SK-N-SH treated with all-trans-retinoic acid at 6 μM for 48 hours (cell line): Measurements from ENCODE around the gene SEC14L1.

ENCODE experiments used
- ATAC-seq: fragments of 200-7000 bp; cut with Tn5 transposase; 3 replicates; pipeline ENCODE4 v1.9.1; 2020; ENCODE audit warnings: mild to moderate bottlenecking, moderate library complexity
- ARNTL ChIP-seq: fragments of 450-650 bp; formaldehyde crosslinking; IDR thresholded peaks from 2 replicates; pipeline ENCODE4 v1.5.0; 2020; ENCODE audit warnings: low read depth, mild to moderate bottlenecking, moderate library complexity, borderline replicate concordance
- CREB5 ChIP-seq: fragments of 250-450 bp; sonication (Bioruptor Pico); IDR thresholded peaks from 2 replicates; pipeline ENCODE4 v1.5.1; 2020; ENCODE audit warnings: low read depth, mild to moderate bottlenecking, moderate library complexity
- CSDC2 ChIP-seq: fragments of 250-450 bp; sonication (Bioruptor Pico); IDR thresholded peaks from 2 replicates; pipeline ENCODE4 v1.5.0; 2020; ENCODE audit warnings: mild to moderate bottlenecking, moderate library complexity
- CSRNP3 ChIP-seq: fragments of 250-450 bp; sonication (Bioruptor Pico); IDR thresholded peaks from 2 replicates; pipeline ENCODE4 v1.5.1; 2021; ENCODE audit warnings: mild to moderate bottlenecking, moderate library complexity
- ESRRG ChIP-seq: fragments of 250-450 bp; sonication (Bioruptor Pico); IDR thresholded peaks from 2 replicates; pipeline ENCODE4 v1.6.1; 2021; ENCODE audit warnings: mild to moderate bottlenecking
- GLIS3 ChIP-seq: fragments of 250-450 bp; sonication (Bioruptor Pico); IDR thresholded peaks from 2 replicates; pipeline ENCODE4 v1.5.0; 2020; ENCODE audit warnings: mild to moderate bottlenecking, moderate library complexity
- ISL1 ChIP-seq: fragments of 250-450 bp; sonication (Bioruptor Pico); IDR thresholded peaks from 2 replicates; pipeline ENCODE4 v2.1.2; 2022; ENCODE audit warnings: mild to moderate bottlenecking, moderate library complexity
- OSR1 ChIP-seq: fragments of 250-450 bp; sonication (Bioruptor Pico); IDR thresholded peaks from 2 replicates; pipeline ENCODE4 v1.8.0; 2022; ENCODE audit warnings: moderate library complexity, mild to moderate bottlenecking, inconsistent platforms
- POU6F1 ChIP-seq: fragments of 250-450 bp; sonication (Bioruptor Pico); IDR thresholded peaks from 2 replicates; pipeline ENCODE4 v1.8.0; 2021; ENCODE audit warnings: low read depth, mild to moderate bottlenecking, moderate library complexity, borderline replicate concordance
- PPARA ChIP-seq: fragments of 250-450 bp; sonication (Bioruptor Pico); IDR thresholded peaks from 2 replicates; pipeline ENCODE4 v1.5.0; 2020; ENCODE audit warnings: mild to moderate bottlenecking, borderline replicate concordance
- RARB ChIP-seq: fragments of 250-450 bp; sonication (Bioruptor Pico); IDR thresholded peaks from 2 replicates; pipeline ENCODE4 v1.8.0; 2021; ENCODE audit warnings: mild to moderate bottlenecking, moderate library complexity
- SNAI2 ChIP-seq: fragments of 250-450 bp; sonication (Bioruptor Pico); IDR thresholded peaks from 2 replicates; pipeline ENCODE4 v1.5.0; 2020; ENCODE audit warnings: mild to moderate bottlenecking, moderate library complexity
- TCF4 ChIP-seq: fragments of 250-450 bp; sonication (Bioruptor Pico); IDR thresholded peaks from 2 replicates; pipeline ENCODE4 v1.8.0; 2021; ENCODE audit warnings: mild to moderate bottlenecking, moderate library complexity, borderline replicate concordance
- TOX ChIP-seq: fragments of 250-450 bp; sonication (Bioruptor Pico); IDR thresholded peaks from 2 replicates; pipeline ENCODE4 v1.8.0; 2021; ENCODE audit warnings: mild to moderate bottlenecking, moderate library complexity, borderline replicate concordance
- TSHZ2 ChIP-seq: fragments of 250-450 bp; sonication (Bioruptor Pico); IDR thresholded peaks from 2 replicates; pipeline ENCODE4 v1.5.0; 2020; ENCODE audit warnings: mild to moderate bottlenecking, moderate library complexity
- ZC3H10 ChIP-seq: fragments of 250-450 bp; sonication (Bioruptor Pico); IDR thresholded peaks from 2 replicates; pipeline ENCODE4 v1.5.1; 2021; ENCODE audit warnings: mild to moderate bottlenecking, moderate library complexity
- ZFP3 ChIP-seq: fragments of 250-450 bp; sonication (Bioruptor Pico); IDR thresholded peaks from 2 replicates; pipeline ENCODE4 v1.5.0; 2020; ENCODE audit warnings: mild to moderate bottlenecking, moderate library complexity
- ZFP30 ChIP-seq: fragments of 450-650 bp; formaldehyde crosslinking; IDR thresholded peaks from 2 replicates; pipeline ENCODE4 v1.5.0; 2022; ENCODE audit warnings: mild to moderate bottlenecking, moderate library complexity
- ZNF565 ChIP-seq: fragments of 450-650 bp; formaldehyde crosslinking; conservative IDR thresholded peaks from 2 replicates; pipeline ENCODE4 v1.5.0; 2020; ENCODE audit warnings: low read depth, mild to moderate bottlenecking, moderate library complexity
- ZNF70 ChIP-seq: fragments of 450-650 bp; formaldehyde crosslinking; IDR thresholded peaks from 2 replicates; pipeline ENCODE4 v1.5.0; 2020; ENCODE audit warnings: mild to moderate bottlenecking, moderate library complexity
- ZNF8 ChIP-seq: fragments of 450-650 bp; formaldehyde crosslinking; IDR thresholded peaks from 2 replicates; pipeline ENCODE4 v1.5.0; 2020; ENCODE audit warnings: mild to moderate bottlenecking, moderate library complexity

SEC14L1 gene

GRCh38 chr17:77140878-77141767 lies at the start of gene SEC14L1:
SEC14L1 (plus strand) TSS chr17:77140969; CDS start chr17:77143597, 2,628 bp downstream.
- TF ChIP-seq SNAI2 (no peak), ARNTL (no peak), PPARA (no peak), ZFP3 (peak; percentile 54; the same call in 1 of the 2 replicates), TCF4 (no peak), GLIS3 (CRISPR knock-in tag) (0 out of 2 replicates have a peak, but pooled peaks have one; percentile 20), CSRNP3 (CRISPR knock-in tag) (no peak), ZNF70 (CRISPR knock-in tag) (0 out of 2 replicates have a peak, but pooled peaks have one; percentile 11), TSHZ2 (CRISPR knock-in tag) (0 out of 2 replicates have a peak, but pooled peaks have one; percentile 34), CSDC2 (CRISPR knock-in tag) (no peak), ZNF8 (CRISPR knock-in tag) (no peak), ZFP30 (no peak), TOX (CRISPR knock-in tag) (no peak), ISL1 (CRISPR knock-in tag) (no peak), RARB (CRISPR knock-in tag) (no peak)
- ATAC-seq, result peak; percentile 35

GRCh38 chr17:77092025-77092424 lies 48.7 kb upstream of the SEC14L1 start:
- TF ChIP-seq OSR1 (CRISPR knock-in tag) (no peak), ZNF70 (CRISPR knock-in tag) (no peak), PPARA (no peak), ZFP30 (no peak), CSDC2 (CRISPR knock-in tag) (no peak), ZNF8 (CRISPR knock-in tag) (no peak), ZFP3 (no peak), TCF4 (no peak), TOX (CRISPR knock-in tag) (no peak), RARB (CRISPR knock-in tag) (no peak), ZNF565 (no peak), POU6F1 (CRISPR knock-in tag) (no peak), CREB5 (CRISPR knock-in tag) (no peak), ARNTL (no peak), SNAI2 (no peak), CSRNP3 (CRISPR knock-in tag) (no peak), GLIS3 (CRISPR knock-in tag) (no peak), ESRRG (CRISPR knock-in tag) (no peak), ZC3H10 (CRISPR knock-in tag) (no peak)
- ATAC-seq, result no peak

GRCh38 chr17:77095461-77095860 lies 45.3 kb upstream of the SEC14L1 start:
- no peak for ATAC-seq
- TF ChIP-seq GLIS3 (CRISPR knock-in tag) (no peak), TSHZ2 (CRISPR knock-in tag) (no peak), ZC3H10 (CRISPR knock-in tag) (no peak), TOX (CRISPR knock-in tag) (no peak), OSR1 (CRISPR knock-in tag) (no peak), ZFP3 (no peak), ZNF70 (CRISPR knock-in tag) (no peak), TCF4 (no peak), PPARA (no peak), ZFP30 (no peak), ISL1 (CRISPR knock-in tag) (no peak), POU6F1 (CRISPR knock-in tag) (no peak)
